IMR-90 (cell line): Measurements from ENCODE around the gene SLC7A6. TPM values are rescaled to one million over a fixed set of nuclear protein-coding genes. Genes with fewer than 3 reads are reported as not detected.

Source experiments
- ATAC-seq: fragments of 200-7000 bp; cut with Tn5 transposase; 2 replicates; pipeline ENCODE4 v1.9.1; 2020; ENCODE audit warnings: low read depth, mild to moderate bottlenecking, moderate library complexity
- BruUV-seq: library from RNA; stranded (reverse); fragments of 400-500 nt; replicated peaks from 2 replicates; lab custom pipeline; 2021; lab: Mats Ljungman, UMichigan
- CTCF ChIA-PET: fragments of 300-600 bp; formaldehyde crosslinking; extraction: SDS; loops from one replicate; lab custom pipeline; 2021; ENCODE audit warnings: antibody characterized with exemption; lab: Yijun Ruan, JAX
- POLR2A ChIA-PET: fragments of 300-600 bp; sonication (Branson Sonifier 250); formaldehyde crosslinking; loops from one replicate; lab custom pipeline; 2022; ENCODE audit warnings: antibody characterized with exemption; ENCODE audit not compliant: unreplicated experiment; lab: Charles Lee
- DNase-seq: peaks from one replicate; pipeline ENCODE4 v3.0.0; 2013
- H2AFZ ChIP-seq: replicated peaks from 2 replicates; pipeline ENCODE3; 2013; ENCODE audit warnings: low read length, mild to moderate bottlenecking; ENCODE audit not compliant: poor library complexity
- H2AK5ac ChIP-seq: 2 replicates; pipeline ENCODE4 v1.6.1; 2013; ENCODE audit warnings: low read depth, low read length, inconsistent platforms
- H2AK9ac ChIP-seq: replicated peaks from 2 replicates; pipeline ENCODE3; 2013; ENCODE audit warnings: mild to moderate bottlenecking, low read depth, low read length, moderate library complexity; ENCODE audit not compliant: poor library complexity
- H2BK120ac ChIP-seq: 2 replicates; pipeline ENCODE4 v1.6.1; 2013; ENCODE audit warnings: low read depth, low read length, inconsistent platforms
- H2BK15ac ChIP-seq: 3 replicates; pipeline ENCODE4 v1.6.1; 2013; ENCODE audit warnings: low read depth, low read length, inconsistent platforms
- H2BK20ac ChIP-seq: 2 replicates; pipeline ENCODE4 v1.6.1; 2013; ENCODE audit warnings: low read depth, mild to moderate bottlenecking, inconsistent platforms, low read length, moderate library complexity
- H2BK5ac ChIP-seq: 2 replicates; pipeline ENCODE4 v1.6.1; 2013; ENCODE audit warnings: mild to moderate bottlenecking, low read depth, low read length, inconsistent platforms; ENCODE audit not compliant: poor library complexity, severe bottlenecking
- H3K14ac ChIP-seq: replicated peaks from 2 replicates; pipeline ENCODE4 v1.6.1; 2013; ENCODE audit warnings: low read depth, low read length, inconsistent platforms
- H3K18ac ChIP-seq: 2 replicates; pipeline ENCODE4 v1.6.1; 2013; ENCODE audit warnings: low read depth, low read length, control low read depth
- H3K23ac ChIP-seq: 2 replicates; pipeline ENCODE4 v1.6.1; 2013; ENCODE audit warnings: low read depth, low read length, inconsistent platforms
- H3K27ac ChIP-seq: 2 replicates; pipeline ENCODE4 v1.5.1; 2013; ENCODE audit warnings: mild to moderate bottlenecking, control low read depth, low read length; ENCODE audit not compliant: insufficient read depth
- H3K27me3 ChIP-seq: 2 replicates; pipeline ENCODE4 v1.6.1; 2013; ENCODE audit warnings: low read length; ENCODE audit not compliant: control insufficient read depth, insufficient read depth
- H3K36me3 ChIP-seq: 2 replicates; pipeline ENCODE4 v1.6.1; 2013; ENCODE audit warnings: low read length, mixed read lengths; ENCODE audit not compliant: control insufficient read depth, insufficient read depth
- H3K4ac ChIP-seq: 2 replicates; pipeline ENCODE4 v1.6.1; 2013; ENCODE audit warnings: low read depth, low read length, inconsistent platforms
- H3K4me1 ChIP-seq: 2 replicates; pipeline ENCODE4 v1.6.1; 2013; ENCODE audit warnings: low read length, mixed read lengths; ENCODE audit not compliant: control insufficient read depth, insufficient read depth
- H3K4me2 ChIP-seq: 2 replicates; pipeline ENCODE4 v1.6.1; 2013; ENCODE audit warnings: low read depth, mild to moderate bottlenecking, control low read depth, low read length, moderate library complexity
- H3K4me3 ChIP-seq: 2 replicates; pipeline ENCODE4 v1.5.1; 2013; ENCODE audit warnings: low read depth, mild to moderate bottlenecking, control low read depth, low read length, moderate library complexity; ENCODE audit not compliant: insufficient read depth
- H3K56ac ChIP-seq: 2 replicates; pipeline ENCODE4 v1.6.1; 2013; ENCODE audit warnings: low read length, inconsistent platforms; ENCODE audit not compliant: insufficient read depth; ENCODE audit errors: extremely low read depth
- H3K79me1 ChIP-seq, 2 experiments: 2 replicates each; pipeline ENCODE4 v1.6.1; 2013; ENCODE audit warnings: low read length in 2 of 2, inconsistent platforms in 1 of 2, low read depth in 1 of 2
- H3K9ac ChIP-seq: 2 replicates; pipeline ENCODE4 v1.6.1; 2013; ENCODE audit warnings: low read depth, low read length, control low read depth
- H3K9me1 ChIP-seq: 2 replicates; pipeline ENCODE4 v1.6.1; 2013; ENCODE audit warnings: low read length, inconsistent platforms; ENCODE audit not compliant: insufficient read depth
- H3K9me3 ChIP-seq: 2 replicates; pipeline ENCODE4 v1.6.1; 2013; ENCODE audit warnings: low read length; ENCODE audit not compliant: control insufficient read depth, insufficient read depth
- H4K20me1 ChIP-seq: 2 replicates; pipeline ENCODE4 v1.6.1; 2013; ENCODE audit warnings: low read length, inconsistent platforms; ENCODE audit not compliant: insufficient read depth
- H4K5ac ChIP-seq: 2 replicates; pipeline ENCODE4 v1.6.1; 2013; ENCODE audit warnings: mild to moderate bottlenecking, low read depth, low read length, control low read depth
- H4K8ac ChIP-seq, 2 experiments: 2 replicates each; pipeline ENCODE4 v1.6.1; 2013; ENCODE audit warnings: low read depth in 2 of 2, low read length in 2 of 2, control low read depth in 1 of 2, inconsistent platforms in 1 of 2
- H4K91ac ChIP-seq: 2 replicates; pipeline ENCODE4 v1.6.1; 2013; ENCODE audit warnings: low read depth, low read length, inconsistent platforms; ENCODE audit not compliant: insufficient read depth
- RFX5 ChIP-seq: IDR thresholded peaks from 2 replicates; pipeline ENCODE4 v1.8.0; 2012; ENCODE audit warnings: low read depth, mild to moderate bottlenecking, low read length, moderate library complexity
- WGBS, 2 experiments: methylation state at CpG; one replicate each; pipeline versions ENCODE4 v1.1.5 to v1.1.7; 2013; ENCODE audit warnings: missing lambda C conversion rate in 2 of 2; ENCODE audit not compliant: insufficient read length in 1 of 2; ENCODE audit errors: extremely low coverage in 2 of 2; 5-methylcytosine and 5-hydroxymethylcytosine counted together
- dilution Hi-C: fragments of 300-500 bp; cut with HindIII; formaldehyde crosslinking; loops from one replicate; pipeline ENCODE4 v1.14.3; 2018; ENCODE audit warnings: low sequenced_read_pairs; ENCODE audit not compliant: unreplicated experiment
- in situ Hi-C: fragments of 300-500 bp; cut with MboI; formaldehyde crosslinking; loops from 3 replicates; pipeline ENCODE4 v1.14.3; 2019; ENCODE audit warnings: low sequenced_read_pairs, inconsistent platforms, mixed read lengths
- intact Hi-C: fragments of 100-400 bp; cut with micrococcal nuclease; formaldehyde crosslinking; loops from 2 replicates; pipeline ENCODE4 v1.10.0; 2022
- polyA plus RNA-seq, 3 experiments: library from polyadenylated mRNA; depleted of rRNA; stranded (reverse); fragments of >200 nt; gene quantifications; 2 replicates each; pipeline ENCODE4 v1.2.3, GENCODE V29; 2012; ENCODE audit warnings: low replicate concordance in 1 of 3
- total RNA-seq: library from RNA; depleted of rRNA; stranded (reverse); fragments of >200 nt; gene quantifications from 2 replicates; pipeline ENCODE4 v1.2.3, GENCODE V29; 2012
- TF ChIP-seq, protein P1 (sequence below): fragments of 150-350 bp; IDR thresholded peaks from 2 replicates; pipeline ENCODE4 v1.6.1; 2016; ENCODE audit warnings: low read depth, mild to moderate bottlenecking, low read length, moderate library complexity, borderline replicate concordance

SLC7A6 gene
- total and polyA plus RNA-seq, 2 of the 4 experiments (the other 2 are of a cell fraction) = 29.4 to 36.1 TPM

DNA sequence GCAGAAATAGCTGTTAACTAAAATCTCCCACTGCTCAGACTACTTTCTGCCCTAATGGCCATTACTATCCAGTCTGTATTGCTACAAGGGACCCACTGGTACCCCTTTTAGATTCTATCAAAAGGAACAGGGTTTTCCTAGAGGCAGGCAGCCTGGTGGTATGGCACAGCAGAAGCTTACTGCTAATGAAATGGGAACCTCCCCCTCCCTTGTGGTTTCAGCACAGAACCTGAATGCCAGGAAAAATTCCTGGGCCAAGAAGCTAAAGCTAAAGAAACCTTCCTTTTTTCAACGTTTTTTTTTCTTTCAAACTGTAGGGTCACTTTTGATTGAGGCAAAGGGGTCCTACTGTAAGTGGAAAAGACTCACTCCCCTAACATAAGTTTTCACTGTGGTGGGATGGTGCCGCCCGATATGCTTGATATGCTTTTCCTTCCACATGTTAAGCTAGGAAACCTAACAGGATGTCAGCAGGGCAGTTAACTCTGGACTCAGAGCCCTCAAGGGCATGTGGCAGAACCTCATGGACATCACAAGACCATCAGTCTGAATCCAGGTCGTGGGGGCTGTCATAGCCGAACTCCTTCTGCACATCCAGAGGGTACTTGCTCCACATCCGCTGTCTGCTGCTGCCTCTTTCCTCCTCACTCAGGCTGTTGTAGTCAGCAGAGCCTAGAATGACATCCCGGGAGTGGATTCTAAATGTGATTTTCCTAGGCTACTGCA lies 36.6 kb downstream of the SLC7A6 start:
- CTCF ChIA-PET = interaction anchor here (0.7 to 1.4 kb wide), 2 partner anchors 13 to 28 kb away, joined by 3 read pairs; no protein-coding TSS in a partner anchor
- Histone ChIP-seq H4K8ac (no peak overlapping the region), H3K27ac (no peak overlapping the region), H2BK20ac (no peak overlapping the region), H3K56ac (no peak overlapping the region), H3K4me2 (no peak overlapping the region), H3K14ac (no peak overlapping the region), H3K4me3 (no peak overlapping the region), H2BK5ac (no peak overlapping the region), H3K79me1 (peaks cover 15 to 65% of the 10 kb centered on the region in 2 experiments; a peak in 3 of 4 replicates), H3K27me3 (no peaks in the 10 kb centered on the region), H4K5ac (no peak overlapping the region), H3K9me3 (no peaks in the 10 kb centered on the region), H2AFZ (no peak overlapping the region), H3K4ac (no peak overlapping the region), H3K9me1 (peaks cover 8% of the 10 kb centered on the region; the same call in 1 of the 2 replicates), H2AK5ac (no peak overlapping the region), H3K9ac (no peak overlapping the region), H3K18ac (no peak overlapping the region), H4K91ac (no peak overlapping the region), H2AK9ac (no peak overlapping the region), H4K20me1 (peaks cover 14% of the 10 kb centered on the region; the same call in 1 of the 2 replicates), H3K36me3 (peaks cover 57% of the 10 kb centered on the region), H3K4me1 (peaks cover 7% of the 10 kb centered on the region; the same call in 1 of the 2 replicates), H2BK15ac (no peak overlapping the region), H3K23ac (no peak overlapping the region), H2BK120ac (no peak overlapping the region)
- no TSS peak for BruUV-seq
- dilution Hi-C loops = no loop called here
- WGBS, 2 experiments = no CpG with 5 or more reads among the region's 7 CpGs
- TF ChIP-seq, protein P1, sequence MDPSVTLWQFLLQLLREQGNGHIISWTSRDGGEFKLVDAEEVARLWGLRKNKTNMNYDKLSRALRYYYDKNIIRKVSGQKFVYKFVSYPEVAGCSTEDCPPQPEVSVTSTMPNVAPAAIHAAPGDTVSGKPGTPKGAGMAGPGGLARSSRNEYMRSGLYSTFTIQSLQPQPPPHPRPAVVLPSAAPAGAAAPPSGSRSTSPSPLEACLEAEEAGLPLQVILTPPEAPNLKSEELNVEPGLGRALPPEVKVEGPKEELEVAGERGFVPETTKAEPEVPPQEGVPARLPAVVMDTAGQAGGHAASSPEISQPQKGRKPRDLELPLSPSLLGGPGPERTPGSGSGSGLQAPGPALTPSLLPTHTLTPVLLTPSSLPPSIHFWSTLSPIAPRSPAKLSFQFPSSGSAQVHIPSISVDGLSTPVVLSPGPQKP = no peak
- TF ChIP-seq RFX5 = no peak
- POLR2A ChIA-PET = interaction anchor here (1.1 kb wide), 1 partner anchor 10 kb away, joined by 3 read pairs; the partner anchor contains the start of genes PRMT7 and SLC7A6OS
- intact Hi-C loops = no loop called here
- DNase-seq (no peak), ATAC-seq (no peak)
- in situ Hi-C loops = no loop called here
